ENCODE results near the gene ZNF430. TPM values are rescaled to one million over a fixed set of nuclear protein-coding genes. Genes with fewer than 3 reads are reported as not detected.

Gene ZNF430
- total RNA-seq, 2 donors from 2014 or later, result 1.7 to 2.6 TPM

- H3K36me3 ChIP-seq, result no peaks in the 10 kb centered on the region
- no peaks in the 10 kb centered on the region for H3K4me1 ChIP-seq
- DNase-seq (ENCODE audit: low spot score), result no peak
- H3K27me3 ChIP-seq, result no peaks in the 10 kb centered on the region
- no peak overlapping the region for H3K4me3 ChIP-seq
- H3K27ac ChIP-seq, result no peak overlapping the region
- H3K9me3 ChIP-seq, result no peaks in the 10 kb centered on the region
- no peak for TF ChIP-seq CTCF (IDR thresholded peaks at IDR 0.05)
Observed at GRCh38 chr19:21098291-21098690, 77.8 kb downstream of the ZNF430 start.

- no peak overlapping the region for H3K27ac ChIP-seq
- H3K4me3 ChIP-seq, result no peak overlapping the region
- H3K9me3 ChIP-seq, result no peaks in the 10 kb centered on the region
- TF ChIP-seq CTCF (IDR thresholded peaks at IDR 0.05), result no peak
- no peaks in the 10 kb centered on the region for H3K27me3 ChIP-seq
- H3K36me3 ChIP-seq, result no peaks in the 10 kb centered on the region
- no peaks in the 10 kb centered on the region for H3K4me1 ChIP-seq
- DNase-seq (ENCODE audit: low spot score), result no peak
Observed at GRCh38 chr19:21101521-21102242, 81.2 kb downstream of the ZNF430 start.

GRCh38 chr19:21109116-21109515, 88.7 kb downstream of the ZNF430 start:
- Histone ChIP-seq H3K4me3 (no peak overlapping the region), H3K27ac (no peak overlapping the region), H3K9me3 (peaks cover 0 to 7% of the 10 kb centered on the region in 2 donors), H3K36me3 (no peaks in the 10 kb centered on the region), H3K4me1 (no peaks in the 10 kb centered on the region), H3K27me3 (no peaks in the 10 kb centered on the region)
- no peak for DNase-seq (ENCODE audit: low spot score)
- TF ChIP-seq CTCF (IDR thresholded peaks at IDR 0.05), result no peak

Other genes with a start within 250 kb of the ZNF430 start
- 1 to 10 TPM in 1 of 2 donors, under 1 TPM in 1; 0.67 to 2.3 TPM for gene ZNF66, start 244.4 kb upstream of the ZNF430 start, total RNA-seq
- gene ZNF85, start 97.4 kb upstream of the ZNF430 start, total RNA-seq, result 1 to 10 TPM; 2.0 to 2.1 TPM
- 1 to 10 TPM; 1.4 to 2.4 TPM for gene ZNF714, start 61.5 kb downstream of the ZNF430 start, total RNA-seq
- 1 to 10 TPM; 2.3 to 3.0 TPM for gene ZNF431, start 121.4 kb downstream of the ZNF430 start, total RNA-seq